ENCODE data around the gene ZCCHC14. TPM values are rescaled to one million over a fixed set of nuclear protein-coding genes. Genes with fewer than 3 reads are reported as not detected.

The ZCCHC14 gene
- total RNA-seq, 4 donors from 2014 or later, result 12.9 to 24.7 (median 18.6) TPM

DNA sequence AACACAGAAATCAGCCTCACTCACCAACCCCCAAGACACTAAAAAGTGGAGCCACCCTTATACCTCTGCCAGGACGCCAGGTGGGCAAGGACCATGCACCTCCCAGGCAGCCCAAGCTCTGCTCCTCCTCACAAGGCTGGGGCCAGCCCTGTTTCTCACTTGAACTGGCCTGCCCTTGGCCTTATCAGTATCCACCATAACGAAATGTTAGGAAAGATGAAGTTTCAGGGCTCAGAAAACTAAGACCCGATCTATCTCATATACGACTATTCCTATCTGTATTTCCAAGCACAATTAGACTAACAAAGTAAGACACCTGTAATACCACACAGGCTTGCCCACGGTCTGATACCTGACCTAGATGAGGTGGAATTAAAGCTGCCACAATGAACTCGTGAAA is 116.2 kb downstream of the ZCCHC14 start:
- peak overlapping the region; percentile 36 to 66 (median 52) for H3K27ac ChIP-seq (replicated peaks in 1 of 4)

DNA sequence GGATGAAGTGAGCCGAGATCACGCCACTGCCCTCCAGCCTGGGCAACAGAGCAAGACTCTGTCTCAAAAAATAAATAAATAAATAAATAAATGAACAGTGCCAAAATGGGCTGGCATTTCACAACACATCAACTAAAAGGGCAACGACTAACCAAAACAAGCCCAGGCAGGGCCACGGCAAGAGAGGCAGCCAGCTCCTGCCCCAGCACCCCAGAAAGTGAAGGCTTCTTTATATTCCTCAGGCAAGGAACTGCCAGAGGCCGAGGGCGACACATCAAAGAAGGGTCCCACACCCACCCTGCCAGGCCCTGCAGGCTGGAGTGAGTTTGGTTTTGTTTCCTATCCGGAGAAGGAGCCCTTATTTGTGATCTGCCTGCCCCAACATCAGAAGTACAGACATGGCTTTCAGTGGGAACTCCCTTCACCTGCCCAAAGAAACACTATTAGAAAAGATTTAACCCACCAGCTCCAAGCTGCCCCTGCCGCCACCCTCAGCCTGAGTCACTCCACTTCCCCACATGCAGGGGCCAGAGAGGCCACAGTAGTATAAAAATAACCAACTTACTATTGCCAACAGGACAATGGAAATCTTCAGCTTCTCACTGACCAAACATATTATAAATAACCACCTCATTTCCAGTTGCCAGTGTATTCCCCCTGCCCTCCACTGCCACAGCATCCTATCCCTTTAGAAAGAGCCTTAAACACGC is 117.2 kb downstream of the ZCCHC14 start:
- no peak for TF ChIP-seq POLR2A (IDR thresholded peaks at IDR 0.05; ENCODE audit: low read depth)
- TF ChIP-seq EP300 (IDR thresholded peaks at IDR 0.05), result no peak
- no peak for TF ChIP-seq POLR2AphosphoS5 (IDR thresholded peaks at IDR 0.05)
- TF ChIP-seq, protein P1, sequence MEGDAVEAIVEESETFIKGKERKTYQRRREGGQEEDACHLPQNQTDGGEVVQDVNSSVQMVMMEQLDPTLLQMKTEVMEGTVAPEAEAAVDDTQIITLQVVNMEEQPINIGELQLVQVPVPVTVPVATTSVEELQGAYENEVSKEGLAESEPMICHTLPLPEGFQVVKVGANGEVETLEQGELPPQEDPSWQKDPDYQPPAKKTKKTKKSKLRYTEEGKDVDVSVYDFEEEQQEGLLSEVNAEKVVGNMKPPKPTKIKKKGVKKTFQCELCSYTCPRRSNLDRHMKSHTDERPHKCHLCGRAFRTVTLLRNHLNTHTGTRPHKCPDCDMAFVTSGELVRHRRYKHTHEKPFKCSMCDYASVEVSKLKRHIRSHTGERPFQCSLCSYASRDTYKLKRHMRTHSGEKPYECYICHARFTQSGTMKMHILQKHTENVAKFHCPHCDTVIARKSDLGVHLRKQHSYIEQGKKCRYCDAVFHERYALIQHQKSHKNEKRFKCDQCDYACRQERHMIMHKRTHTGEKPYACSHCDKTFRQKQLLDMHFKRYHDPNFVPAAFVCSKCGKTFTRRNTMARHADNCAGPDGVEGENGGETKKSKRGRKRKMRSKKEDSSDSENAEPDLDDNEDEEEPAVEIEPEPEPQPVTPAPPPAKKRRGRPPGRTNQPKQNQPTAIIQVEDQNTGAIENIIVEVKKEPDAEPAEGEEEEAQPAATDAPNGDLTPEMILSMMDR (IDR thresholded peaks at IDR 0.05), result no peak
- no peaks in the 10 kb centered on the region for H3K36me3 ChIP-seq
- peak overlapping the region; percentile 36 to 66 (median 52) for H3K27ac ChIP-seq (replicated peaks in 1 of 4)
- DNase-seq (ENCODE audit: extremely low spot score), result no peak
- intact Hi-C loops (cut with DNase I), result no loop called here
- no peak overlapping the region for H3K4me3 ChIP-seq
- 76% methylated on average over 9 of the region's 9 CpGs for WGBS
- H3K9me3 ChIP-seq, result no peaks in the 10 kb centered on the region
- H3K4me1 ChIP-seq, result peaks cover 62 to 88% (median 84%) of the 10 kb centered on the region in 4 donors
- no peaks in the 10 kb centered on the region for H3K27me3 ChIP-seq

More for the DNA sequence above, 116.2 kb downstream of the ZCCHC14 start:
- no peaks in the 10 kb centered on the region for H3K36me3 ChIP-seq
- H3K4me1 ChIP-seq, result peaks cover 62 to 88% (median 84%) of the 10 kb centered on the region in 4 donors
- 93% methylated on average over 6 of the region's 6 CpGs for WGBS
- intact Hi-C loops (cut with DNase I), result no loop called here
- H3K9me3 ChIP-seq, result no peaks in the 10 kb centered on the region
- DNase-seq (ENCODE audit: extremely low spot score), result no peak
- TF ChIP-seq, protein P1 (IDR thresholded peaks at IDR 0.05), result no peak
- TF ChIP-seq EP300 (IDR thresholded peaks at IDR 0.05), result no peak
- no peak for TF ChIP-seq POLR2A (IDR thresholded peaks at IDR 0.05; ENCODE audit: low read depth)
- no peak for TF ChIP-seq POLR2AphosphoS5 (IDR thresholded peaks at IDR 0.05)
- H3K4me3 ChIP-seq, result no peak overlapping the region
- H3K27me3 ChIP-seq, result no peaks in the 10 kb centered on the region

DNA sequence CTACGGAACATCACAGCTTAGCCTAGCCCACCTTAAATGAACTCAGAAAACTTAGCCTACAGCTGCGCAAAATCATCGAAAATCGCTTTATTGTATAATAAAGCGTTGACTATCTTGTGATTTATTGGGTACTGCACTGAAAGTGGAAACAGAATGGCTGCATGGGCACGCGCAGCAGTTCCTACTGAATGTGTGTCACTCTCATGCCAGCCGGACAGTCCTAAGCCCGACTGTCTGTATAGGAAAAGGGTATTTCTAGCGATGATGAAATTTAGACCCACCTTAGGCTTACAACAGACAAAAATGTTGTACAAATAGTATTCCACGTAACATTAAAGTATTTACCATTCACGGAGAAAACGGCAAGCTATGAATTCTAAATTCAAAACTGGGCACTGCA is 118.5 kb downstream of the ZCCHC14 start:
- H3K36me3 ChIP-seq, result no peaks in the 10 kb centered on the region
- H3K27me3 ChIP-seq, result no peaks in the 10 kb centered on the region
- DNase-seq (ENCODE audit: extremely low spot score), result no peak
- TF ChIP-seq, protein P1 (IDR thresholded peaks at IDR 0.05), result no peak
- TF ChIP-seq POLR2A (IDR thresholded peaks at IDR 0.05; ENCODE audit: low read depth) (no peak), POLR2AphosphoS5 (IDR thresholded peaks at IDR 0.05) (no peak), EP300 (IDR thresholded peaks at IDR 0.05) (no peak)
- intact Hi-C loops (cut with DNase I), result no loop called here
- H3K9me3 ChIP-seq, result no peaks in the 10 kb centered on the region
- H3K4me1 ChIP-seq, result peaks cover 62 to 88% (median 83%) of the 10 kb centered on the region in 4 donors
- H3K4me3 ChIP-seq, result no peak overlapping the region
- WGBS, result 94% methylated on average over 13 of the region's 13 CpGs
- H3K27ac ChIP-seq (replicated peaks in 1 of 4), result no peak overlapping the region

DNA sequence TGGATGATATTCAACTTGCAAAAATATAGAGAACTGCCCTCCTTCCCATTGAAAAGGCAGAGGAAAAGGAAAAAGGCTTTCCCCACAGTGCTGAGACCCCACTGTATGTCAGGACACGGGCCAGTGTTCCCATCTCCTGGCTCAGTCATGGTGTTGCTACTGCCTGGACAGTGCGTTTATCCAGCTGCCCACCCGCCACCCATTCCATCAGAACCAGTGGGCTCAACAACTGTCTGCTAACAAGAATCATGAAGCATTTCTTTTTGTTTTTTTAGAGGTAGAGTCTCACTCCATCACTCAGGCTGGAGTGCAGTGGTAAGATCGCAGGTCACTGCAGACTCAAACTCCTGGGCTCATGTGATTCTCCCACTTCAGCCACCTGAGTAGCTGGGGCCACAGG is 120.5 kb downstream of the ZCCHC14 start:
- peaks cover 72 to 95% (median 89%) of the 10 kb centered on the region in 4 donors for H3K4me1 ChIP-seq
- H3K27ac ChIP-seq (replicated peaks in 1 of 4), result no peak overlapping the region
- intact Hi-C loops (cut with DNase I), result no loop called here
- 97% methylated on average over 4 of the region's 4 CpGs for WGBS
- H3K4me3 ChIP-seq, result no peak overlapping the region
- no peak for TF ChIP-seq POLR2AphosphoS5 (IDR thresholded peaks at IDR 0.05)
- TF ChIP-seq, protein P1 (IDR thresholded peaks at IDR 0.05), result no peak
- TF ChIP-seq POLR2A (IDR thresholded peaks at IDR 0.05; ENCODE audit: low read depth), result no peak
- no peak for TF ChIP-seq EP300 (IDR thresholded peaks at IDR 0.05)
- no peaks in the 10 kb centered on the region for H3K27me3 ChIP-seq
- no peak for DNase-seq (ENCODE audit: extremely low spot score)
- no peaks in the 10 kb centered on the region for H3K9me3 ChIP-seq
- H3K36me3 ChIP-seq, result peaks cover 0 to 2% (median under 1%) of the 10 kb centered on the region in 4 donors

Measured in esophagus muscularis mucosa (tissue), 4 donors.